Diencephalon (tissue), 1 donor: ENCODE results near the gene OR4K5. TPM values are rescaled to one million over a fixed set of nuclear protein-coding genes. Genes with fewer than 3 reads are reported as not detected.

Source experiments
- total RNA-seq: library from RNA; depleted of rRNA; stranded (reverse); fragments of >200 nt; gene quantifications from one replicate; pipeline ENCODE4 v1.2.3, GENCODE V29; 2014

Gene OR4K5
- total RNA-seq = not detected

GRCh38 chr14:19920021-19920657 lies at the start of gene OR4K5:
OR4K5 (plus strand) TSS chr14:19920607; CDS start chr14:19920607, 0 bp downstream.

DNA sequence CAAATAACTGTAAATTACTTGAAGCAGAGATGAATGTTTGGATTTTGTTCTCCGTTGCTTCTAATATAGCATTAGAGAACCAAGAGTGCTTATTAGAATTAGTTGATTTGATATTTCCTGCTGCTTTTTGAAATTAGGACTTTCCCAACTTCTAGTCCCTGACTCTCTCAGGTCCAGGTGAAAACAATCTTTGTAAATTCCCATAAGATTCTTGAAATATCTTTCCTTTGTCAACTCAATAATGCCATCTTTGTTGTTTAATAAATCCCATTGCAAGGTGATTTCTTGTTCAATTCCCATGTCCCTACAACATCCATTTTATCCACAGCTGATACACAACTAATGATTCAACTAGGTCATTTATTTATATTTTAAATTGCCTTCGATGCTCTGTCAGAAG lies 45.6 kb upstream of the OR4K5 start, which contains the start of gene OR4K2:
Gene OR4K2 (plus strand): TSS at position 301 of the 400 bp plus-strand sequence. CDS start 1,126 bp downstream, outside the sequence.

GRCh38 chr14:19930617-19931016 lies 10.2 kb downstream of the OR4K5 start, which contains the start of gene OR4K1:
OR4K1 (plus strand) TSS chr14:19930917; CDS start chr14:19935667, 4,750 bp downstream.

Other genes with a start within 250 kb of the OR4K5 start
- not detected for gene OR11H2, start 206.7 kb upstream of the OR4K5 start, total RNA-seq
- not detected for gene OR4Q3, start 177.0 kb upstream of the OR4K5 start, total RNA-seq
- not detected for gene OR4M1, start 147.1 kb upstream of the OR4K5 start, total RNA-seq
- gene OR4N2, start 116.8 kb upstream of the OR4K5 start, total RNA-seq = not detected
- not detected for gene OR4K2, start 45.5 kb upstream of the OR4K5 start, total RNA-seq
- not detected for gene OR4K1, start 10.3 kb downstream of the OR4K5 start, total RNA-seq
- not detected for gene OR4K15, start 55.0 kb downstream of the OR4K5 start, total RNA-seq
- gene OR4Q2, start 81.6 kb downstream of the OR4K5 start, total RNA-seq = not detected
- gene OR4K14, start 98.7 kb downstream of the OR4K5 start, total RNA-seq = not detected
- not detected for gene OR4K13, start 115.4 kb downstream of the OR4K5 start, total RNA-seq
- gene OR4L1, start 139.4 kb downstream of the OR4K5 start, total RNA-seq = not detected
- gene OR4K17, start 190.1 kb downstream of the OR4K5 start, total RNA-seq = not detected
- gene OR4N5, start 218.2 kb downstream of the OR4K5 start, total RNA-seq = not detected